NCI-H2107 (cell line): ENCODE results near the gene EXOSC10.

Experiments used
- DNase-seq: peaks from one replicate; lab custom pipeline; 2025; lab: John Stamatoyannopoulos, UW

Gene EXOSC10

GRCh38 chr1:11099310-11100148, at the start of gene EXOSC10:
Gene EXOSC10, minus strand, starts transcription at chr1:11099869. Its CDS starts 38 bp downstream, at chr1:11099831.
- DNase-seq: peak; percentile 83

DNA sequence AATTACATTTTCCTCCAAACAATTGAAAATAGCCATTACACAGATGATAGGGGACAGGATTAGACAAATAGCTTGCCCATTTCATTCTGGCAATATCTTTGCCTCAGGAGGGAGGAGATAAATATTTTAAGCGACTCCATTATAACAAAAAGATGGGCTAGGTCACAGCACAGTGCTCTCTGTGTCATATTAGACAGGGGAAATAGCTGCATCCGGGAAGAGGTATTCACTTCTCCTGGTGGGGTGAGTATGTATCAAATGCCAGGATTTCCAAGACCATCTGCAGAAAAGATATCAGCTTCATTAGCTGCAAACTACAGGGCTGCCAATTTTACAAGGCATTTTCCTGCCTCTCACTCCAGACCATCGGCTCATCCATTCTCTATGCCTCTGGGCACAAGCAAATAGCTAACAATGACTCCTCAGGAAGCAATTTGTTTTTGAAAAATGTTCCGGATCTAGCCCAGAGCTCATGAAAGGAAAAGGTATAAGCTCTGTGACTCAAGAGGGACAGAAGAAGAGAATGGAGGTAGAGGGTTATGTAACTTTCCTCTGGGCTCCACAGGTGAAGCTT, 47.6 kb upstream of the EXOSC10 start:
- no peak for DNase-seq

DNA sequence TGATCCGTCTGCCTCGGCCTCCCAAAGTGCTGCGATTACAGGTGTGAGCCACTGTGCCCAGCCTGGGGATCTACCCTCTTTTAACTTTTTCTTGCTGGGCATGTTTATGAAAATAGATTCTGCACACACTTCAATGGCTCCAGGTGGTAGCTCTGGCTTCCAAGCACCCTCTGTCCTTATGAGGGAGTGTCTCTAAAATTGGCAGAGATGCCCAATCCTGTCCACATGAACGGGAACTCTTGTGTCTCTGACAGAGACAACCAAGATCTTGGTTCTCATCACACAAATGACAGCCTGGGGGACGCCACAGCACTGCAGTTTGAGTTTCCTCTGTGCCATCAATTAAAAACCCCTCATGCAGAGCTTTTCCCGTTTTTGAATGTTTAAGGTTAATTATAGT, 46.1 kb upstream of the EXOSC10 start:
- DNase-seq: no peak

DNA sequence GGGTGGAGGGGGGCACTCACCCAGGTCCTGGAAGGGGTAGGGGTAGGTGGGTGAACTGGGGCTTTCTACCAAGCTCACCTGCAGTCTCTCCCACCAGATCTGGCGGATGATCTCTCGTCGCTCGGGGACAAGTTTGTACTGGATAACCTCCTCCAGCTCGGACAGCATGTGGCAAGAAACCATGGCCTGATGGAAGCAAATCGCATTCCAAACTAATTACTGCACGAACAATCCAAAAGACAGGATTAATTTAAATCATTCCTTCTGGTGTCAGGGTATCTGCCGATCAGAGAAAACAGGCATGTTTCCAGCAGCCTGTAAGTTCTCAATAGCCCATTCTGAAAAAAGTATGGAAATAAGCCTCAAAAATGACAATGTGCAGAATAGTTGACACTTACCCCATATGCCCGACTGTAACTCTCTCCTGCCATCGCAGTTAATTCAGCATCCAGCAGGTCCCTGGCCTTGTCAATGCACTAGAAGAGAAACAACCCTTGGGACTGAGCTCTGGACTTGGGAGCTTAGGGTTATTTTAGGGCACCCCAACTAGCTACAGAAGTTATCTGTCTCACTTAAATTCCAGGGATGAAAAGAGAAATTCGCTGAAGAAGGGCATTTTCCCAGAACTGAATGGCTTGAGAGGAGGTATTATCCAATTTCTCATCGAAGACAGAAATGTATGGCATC, 45.0 kb upstream of the EXOSC10 start:
- no peak for DNase-seq

- no peak for DNase-seq
These were observed 44.2 kb upstream of the EXOSC10 start for GRCh38 chr1:11143907-11144306.

GRCh38 chr1:11143401-11143800, 43.7 kb upstream of the EXOSC10 start:
- no peak for DNase-seq

DNA sequence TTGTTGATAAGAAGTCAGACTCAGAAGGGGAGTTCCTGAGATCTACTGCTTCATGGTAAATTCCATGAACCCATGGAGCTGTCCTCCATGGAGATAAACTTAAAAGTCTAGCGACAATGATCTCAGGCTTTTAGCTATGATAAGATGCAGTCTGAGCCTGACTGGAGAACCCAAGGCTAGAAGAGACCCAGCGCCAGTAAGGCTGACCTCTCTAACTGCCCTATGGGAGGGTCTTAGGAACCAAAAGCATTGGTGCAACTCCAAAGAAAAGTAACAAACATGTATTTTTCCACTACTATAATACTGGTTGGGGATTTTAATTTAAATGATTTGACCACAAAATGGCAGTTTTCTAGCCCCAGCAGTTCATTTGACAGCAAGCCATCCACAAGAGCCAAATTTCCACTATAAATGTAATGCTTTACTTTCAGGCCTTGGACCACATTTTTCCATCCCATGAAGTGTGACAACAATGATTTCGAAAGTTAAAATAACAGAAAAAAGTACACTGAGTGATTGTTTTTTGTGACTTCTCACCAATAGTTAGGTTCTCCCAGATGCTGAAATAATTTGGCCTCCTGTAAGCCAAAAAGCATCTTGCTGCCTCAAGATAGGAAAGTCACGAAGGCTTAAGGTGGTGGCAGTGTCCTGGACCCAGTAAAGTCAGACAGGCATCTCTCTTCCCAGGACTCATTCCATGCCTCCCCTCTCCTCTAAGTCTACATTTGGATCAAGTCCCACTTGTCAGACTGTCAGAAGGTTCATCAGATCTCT, 43.1 kb upstream of the EXOSC10 start:
- DNase-seq: no peak

DNA sequence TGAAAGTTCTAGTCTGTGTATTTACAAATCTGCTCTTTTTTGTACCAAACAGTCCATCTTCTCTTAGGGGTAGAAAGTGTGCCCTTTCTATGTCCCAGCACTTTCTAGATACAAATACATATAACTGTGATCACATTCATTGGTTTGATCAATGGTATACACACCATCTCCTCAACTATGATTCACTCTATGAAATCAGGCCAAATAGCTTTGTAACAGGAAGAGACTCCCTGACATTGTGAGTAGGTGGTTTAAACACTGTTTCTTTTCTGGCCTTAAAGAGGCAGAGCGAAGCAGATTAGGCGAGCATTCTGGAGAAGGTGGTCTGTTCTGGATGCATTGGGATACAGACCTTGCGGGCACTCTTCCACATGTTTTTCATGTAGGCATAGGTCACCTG, 39.3 kb upstream of the EXOSC10 start:
- no peak for DNase-seq

GRCh38 chr1:11138029-11138428, 38.4 kb upstream of the EXOSC10 start:
- no peak for DNase-seq

- no peak for DNase-seq
These were observed 35.2 kb upstream of the EXOSC10 start for GRCh38 chr1:11134898-11135266.

DNA sequence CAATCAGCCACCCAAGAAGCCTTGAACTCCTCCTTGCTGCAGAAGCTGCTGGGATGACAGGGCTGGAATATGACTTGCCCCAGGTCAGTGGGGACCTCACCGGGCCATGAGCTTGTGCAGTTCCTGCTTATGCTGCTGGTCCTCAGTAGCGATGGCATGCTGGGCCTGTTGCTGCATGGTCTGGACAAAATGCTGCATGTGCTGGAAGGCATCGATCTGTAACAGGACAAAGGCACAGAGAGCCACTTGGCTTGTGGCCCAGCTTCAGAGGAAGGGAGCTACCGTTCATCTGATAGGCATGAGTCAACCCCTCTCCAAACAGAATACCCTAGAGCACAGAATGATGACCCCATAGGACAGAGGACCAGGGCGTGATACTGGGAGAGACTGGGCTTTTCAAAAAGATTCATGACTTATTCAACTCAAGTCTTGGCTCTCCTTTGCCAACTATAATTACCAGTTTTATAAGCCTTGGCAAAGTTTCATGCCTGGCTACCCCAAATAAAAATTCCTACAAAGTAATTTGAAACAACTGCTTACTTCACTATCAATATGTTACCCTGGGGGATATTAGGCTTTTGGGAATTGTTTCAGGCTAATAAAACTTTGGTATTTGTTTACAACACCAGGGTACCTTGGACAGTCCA, 34.7 kb upstream of the EXOSC10 start:
- DNase-seq: no peak

GRCh38 chr1:11132563-11133293, 33.1 kb upstream of the EXOSC10 start:
- DNase-seq: no peak

- DNase-seq: no peak
These were observed 32.1 kb upstream of the EXOSC10 start for GRCh38 chr1:11131816-11132215.

DNA sequence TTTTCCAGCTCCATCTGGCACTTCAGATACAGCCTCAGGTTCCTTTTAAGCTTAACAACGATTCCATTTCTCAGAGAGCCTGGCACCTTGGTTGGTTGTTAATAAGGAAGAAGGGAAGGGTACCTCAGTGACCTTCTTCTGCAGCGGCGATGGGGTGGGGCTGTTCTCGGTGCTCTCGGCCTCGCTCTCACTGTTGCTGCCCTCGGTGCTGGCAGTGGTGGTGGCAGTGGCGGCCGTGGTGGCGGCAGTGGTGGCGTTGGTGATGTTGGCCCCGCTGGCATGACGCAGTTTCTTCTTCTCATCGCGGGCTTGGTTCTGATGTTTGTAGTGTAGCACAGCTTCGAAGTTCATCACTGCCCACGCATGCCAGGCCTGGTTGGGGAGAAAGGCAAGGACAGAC, 30.7 kb upstream of the EXOSC10 start:
- DNase-seq: no peak

GRCh38 chr1:11129649-11130390, 30.2 kb upstream of the EXOSC10 start:
- no peak for DNase-seq

DNA sequence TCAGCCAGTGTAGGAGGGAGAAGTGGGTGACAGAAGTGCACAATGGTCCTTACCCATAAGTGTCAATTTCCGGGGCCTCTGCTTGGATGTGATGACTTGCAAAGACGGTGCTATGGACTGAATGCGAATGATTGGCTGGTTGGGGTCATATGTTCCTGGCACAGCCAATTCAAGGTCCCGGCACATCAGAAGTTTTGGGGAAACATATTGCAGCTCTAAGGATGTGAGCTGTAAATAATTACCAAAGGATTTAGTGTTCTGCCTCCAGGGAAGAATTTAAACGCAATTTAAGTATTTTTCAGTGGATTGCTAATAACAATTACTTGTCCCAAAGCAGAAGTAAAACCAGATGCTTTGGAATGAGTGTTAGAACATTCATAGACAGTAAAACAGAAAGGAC, 26.9 kb upstream of the EXOSC10 start:
- DNase-seq: no peak

GRCh38 chr1:11125931-11126330, 26.3 kb upstream of the EXOSC10 start:
- no peak for DNase-seq

GRCh38 chr1:11124965-11125364, 25.3 kb upstream of the EXOSC10 start:
- DNase-seq: no peak

DNA sequence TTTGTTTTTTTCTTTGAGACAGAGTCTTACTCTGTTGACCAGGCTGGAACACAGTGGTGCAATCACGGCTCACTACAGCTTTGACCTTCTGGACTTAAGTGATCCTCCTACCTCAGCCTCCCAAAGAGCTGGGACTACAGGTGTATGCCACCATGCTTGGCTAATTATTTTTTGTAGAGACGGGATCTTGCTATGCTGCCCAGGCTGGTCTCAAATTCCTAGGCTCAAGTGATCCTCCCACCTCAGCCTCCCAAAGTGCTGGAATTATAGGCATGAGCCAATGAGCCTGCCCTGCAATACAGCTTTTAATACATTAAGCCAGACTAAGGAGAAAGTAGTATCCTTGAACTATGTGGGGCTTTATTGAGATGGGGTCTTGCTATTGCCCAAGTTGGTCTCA, 16.6 kb upstream of the EXOSC10 start:
- no peak for DNase-seq

DNA sequence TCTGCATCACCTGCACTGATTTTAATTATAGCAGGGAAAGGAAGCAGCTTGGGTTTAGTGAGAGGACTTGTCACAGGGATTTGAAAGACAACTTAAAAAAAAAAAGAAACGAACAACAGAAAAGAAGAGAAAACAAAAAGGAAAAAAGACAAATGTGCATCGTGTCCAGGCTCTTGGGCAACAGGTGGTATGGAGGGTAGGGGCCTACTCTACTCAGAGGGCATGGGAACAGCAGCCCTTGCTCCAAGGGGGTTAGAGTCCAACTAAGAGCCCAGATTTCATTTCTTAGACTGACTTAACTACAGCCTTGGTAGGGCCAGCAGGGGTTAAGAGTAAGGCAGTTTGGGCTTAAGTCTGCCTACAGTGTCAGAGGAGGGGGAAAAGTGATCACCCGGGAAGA, 15.3 kb upstream of the EXOSC10 start:
- no peak for DNase-seq
